Measurements from ENCODE around the gene CADM1.

Gene CADM1

DNA sequence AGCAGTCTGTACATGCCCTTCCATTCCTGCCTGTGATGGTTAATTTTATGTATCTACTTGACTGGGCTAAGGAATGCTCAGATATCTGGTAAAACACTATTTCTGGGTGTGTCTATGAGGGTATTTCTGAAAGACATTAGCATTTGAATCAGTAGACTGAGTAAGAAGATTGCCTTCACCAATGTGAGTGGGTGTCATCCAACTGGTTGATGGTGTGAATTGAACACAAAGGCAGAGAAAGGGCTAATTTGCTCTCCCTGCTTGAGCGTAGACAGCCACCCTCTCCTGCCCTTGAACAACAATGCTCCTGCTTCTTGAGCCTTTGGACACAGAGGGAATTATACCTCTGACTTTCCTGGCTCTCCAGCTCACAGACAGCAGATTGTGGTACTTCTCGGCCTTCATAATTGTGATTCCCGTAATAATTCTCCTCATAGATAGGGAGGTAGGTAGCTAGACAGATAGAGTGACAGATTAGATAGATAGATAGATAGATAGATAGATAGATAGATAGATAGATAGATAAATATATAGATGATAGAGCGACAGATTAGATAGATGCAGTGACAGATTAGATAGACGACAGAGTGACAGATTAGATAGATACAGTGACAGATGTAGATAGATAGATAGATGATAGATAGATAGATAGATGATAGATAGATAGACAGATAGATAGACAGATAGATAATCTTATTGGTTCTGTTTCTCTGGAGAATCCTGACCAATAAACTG, 370.6 kb downstream of the CADM1 start:
- no peak for DNase-seq

DNA sequence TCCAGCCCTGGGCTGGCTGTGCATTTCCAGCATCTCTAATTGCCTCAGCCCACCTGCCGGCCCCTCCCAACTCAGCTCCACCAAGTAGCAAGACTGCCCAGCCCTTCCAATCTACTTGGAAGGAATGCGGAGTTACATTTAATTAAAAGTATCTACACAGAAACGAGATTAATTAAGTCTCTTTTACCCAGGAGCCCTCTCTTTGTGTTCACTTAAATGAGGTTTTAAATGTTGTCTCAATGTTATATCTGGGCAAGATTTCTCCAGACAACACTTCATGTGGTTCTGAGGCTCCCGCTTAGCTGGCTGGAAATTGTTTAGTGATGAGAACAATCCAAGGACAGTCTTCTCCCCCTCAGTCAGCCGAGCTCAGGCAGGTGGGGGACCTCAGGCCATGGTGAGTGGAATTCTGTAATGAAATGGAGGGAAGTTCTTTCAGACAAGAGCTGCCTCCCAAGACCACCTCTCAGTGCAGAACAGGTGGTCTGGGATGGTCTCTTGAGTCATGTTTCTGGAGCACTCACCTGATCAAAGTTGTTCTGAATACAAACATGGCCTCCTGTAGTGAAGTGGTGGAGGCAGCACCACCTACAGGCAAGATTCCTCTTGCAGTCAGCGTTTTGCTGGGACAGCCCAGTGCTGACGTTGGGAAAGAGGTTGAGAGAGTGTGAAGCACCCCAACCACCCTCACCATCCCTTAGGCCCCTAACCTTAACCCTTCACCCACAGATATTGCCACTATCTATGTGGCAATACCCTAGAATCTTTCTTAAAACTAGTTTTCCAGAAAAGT, 371.6 kb downstream of the CADM1 start:
- DNase-seq = no peak

DNA sequence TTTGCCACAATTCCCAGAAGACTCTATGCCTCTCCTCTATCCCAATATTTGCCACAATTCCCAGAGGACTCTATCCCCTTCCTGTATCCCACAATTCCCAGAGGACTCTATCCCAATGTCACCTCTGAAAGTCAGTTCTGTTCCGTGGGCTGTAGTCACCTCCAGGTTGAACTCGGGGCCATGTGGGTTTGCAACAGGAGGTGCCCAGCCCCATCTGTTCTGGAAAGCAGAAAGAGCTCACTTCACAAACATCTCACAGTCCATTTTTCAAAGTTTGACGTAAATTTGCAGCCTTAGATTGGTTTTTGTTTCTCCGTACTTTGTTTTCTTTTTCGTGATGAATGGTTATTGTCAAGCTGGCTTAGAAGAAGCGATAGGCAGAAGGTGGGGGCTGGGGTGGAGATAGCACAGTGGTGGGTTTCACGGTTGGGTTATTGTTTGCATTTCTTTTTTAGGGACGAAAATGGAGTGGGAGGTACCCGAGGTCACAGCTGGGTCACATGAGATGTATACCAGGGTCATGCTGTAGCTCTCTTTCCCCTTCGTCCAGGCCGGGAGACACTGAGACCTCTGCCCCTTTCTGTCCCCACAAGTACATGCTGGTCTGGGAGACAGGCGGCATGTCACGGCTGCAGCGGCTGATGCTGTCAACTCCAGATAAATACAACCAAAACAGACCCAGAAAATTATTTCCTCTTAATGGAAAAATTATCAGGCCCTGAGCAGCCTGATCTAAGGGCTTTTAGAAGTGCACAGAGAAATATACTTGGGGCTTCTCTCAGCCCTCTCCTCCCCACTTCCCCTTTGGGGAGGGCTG, 374.5 kb downstream of the CADM1 start:
- DNase-seq = no peak

DNA sequence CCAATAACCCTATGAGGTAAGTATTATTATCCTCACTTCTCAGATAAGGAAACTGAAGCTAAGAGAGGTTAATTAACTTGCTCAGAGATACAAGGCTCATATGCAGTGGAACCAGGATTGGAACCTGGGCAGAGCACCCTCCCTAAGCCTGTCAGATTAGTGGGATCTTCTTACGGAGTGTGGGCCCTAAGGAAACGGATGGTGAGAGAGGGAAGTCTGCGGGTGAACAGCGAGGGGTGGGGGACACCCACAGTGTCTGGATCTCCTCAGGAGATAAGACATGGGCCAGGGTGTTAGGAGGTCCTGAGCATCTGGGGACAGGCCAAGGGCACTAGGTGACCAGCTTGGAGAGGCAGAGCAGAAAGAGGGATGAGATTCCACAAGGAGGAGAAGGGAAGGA, 376.0 kb downstream of the CADM1 start:
- no peak for DNase-seq

DNA sequence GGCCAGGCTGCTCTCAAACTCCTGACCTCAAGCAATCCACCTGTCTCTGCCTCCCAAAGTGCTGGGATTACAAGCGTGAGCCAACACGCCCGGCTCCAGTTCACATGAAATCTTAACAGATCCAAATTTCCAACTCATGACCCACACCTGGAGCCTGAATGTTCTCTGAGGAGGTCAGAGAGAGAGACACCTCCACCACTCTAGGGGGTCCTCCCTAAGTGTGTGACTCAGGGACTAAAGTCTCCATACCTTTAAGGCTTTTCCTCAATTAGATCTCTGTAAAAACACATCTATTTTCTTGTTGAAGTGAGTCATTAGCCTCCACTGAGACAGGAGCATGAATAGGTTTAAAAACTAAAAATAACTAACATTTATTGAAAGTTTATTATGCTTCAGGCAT, 376.4 kb downstream of the CADM1 start:
- no peak for DNase-seq

DNA sequence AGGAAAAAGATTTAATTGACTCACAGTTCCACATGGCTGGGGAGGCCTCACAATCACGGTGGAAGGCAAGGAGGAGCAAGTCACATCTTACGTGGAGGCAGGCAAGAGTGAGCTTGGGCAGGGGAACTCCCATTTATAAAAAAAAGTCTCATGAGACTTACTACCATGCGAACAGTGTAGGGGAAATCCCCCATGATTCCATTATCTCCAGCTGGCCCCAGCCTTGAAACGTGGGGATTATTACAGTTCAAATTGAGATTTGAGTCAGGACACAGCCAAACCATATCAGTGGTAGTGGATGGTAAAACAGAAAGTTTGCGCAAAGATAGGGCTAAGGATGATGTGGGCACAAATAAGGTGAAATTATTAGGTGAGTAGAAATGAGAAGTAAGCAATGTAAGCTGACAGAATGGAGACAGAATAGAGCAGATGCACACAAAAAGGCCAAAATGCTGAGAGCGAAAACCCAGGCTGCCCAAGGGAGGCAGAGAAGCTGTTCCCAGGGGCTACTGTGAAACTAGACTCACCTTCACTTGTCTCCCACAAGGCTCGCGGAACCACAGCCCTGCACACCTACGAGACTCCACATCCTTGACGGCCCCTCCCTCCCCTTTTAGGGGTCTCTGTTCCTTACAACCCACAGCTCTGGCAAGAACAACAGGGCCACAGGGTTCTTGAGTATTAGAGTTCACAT, 377.6 kb downstream of the CADM1 start:
- no peak for DNase-seq

DNA sequence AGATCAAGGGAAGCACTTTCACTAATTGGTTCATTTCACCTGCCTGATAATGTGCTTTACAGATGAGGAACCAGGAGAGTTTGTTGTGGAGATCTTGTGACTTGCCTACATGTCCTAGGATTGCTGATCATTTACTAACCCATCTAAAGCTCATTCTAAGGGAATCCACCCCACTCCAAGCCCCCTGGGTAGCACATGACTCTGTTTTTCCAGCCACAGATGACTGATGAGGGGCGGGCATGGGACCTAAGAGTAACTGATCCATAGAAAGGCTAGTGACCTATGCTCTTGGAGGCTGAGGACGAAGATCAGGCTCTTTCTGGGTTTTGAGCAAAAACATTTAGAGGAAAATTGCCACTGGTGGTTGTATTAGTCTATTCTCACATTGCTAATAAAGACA, 378.1 kb downstream of the CADM1 start:
- no peak for DNase-seq

DNA sequence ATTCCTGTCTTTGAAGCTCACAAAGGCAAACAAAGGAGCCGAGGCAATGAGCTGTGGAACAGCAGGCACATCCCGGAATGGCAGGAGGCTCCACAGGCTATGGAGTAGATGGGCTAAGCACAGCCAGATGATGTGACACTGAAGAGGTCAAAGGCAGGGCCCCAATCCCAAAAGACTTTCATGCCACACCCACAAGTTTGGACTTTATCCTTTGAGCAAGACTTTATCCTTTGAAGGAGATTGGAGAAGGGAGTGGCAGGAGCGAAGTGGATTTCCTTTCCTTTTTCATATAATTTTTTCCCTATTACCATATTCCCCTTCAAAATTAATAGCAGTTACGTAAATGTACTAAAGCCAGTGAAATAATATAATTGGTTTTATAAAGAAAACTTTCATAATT, 379.4 kb downstream of the CADM1 start:
- no peak for DNase-seq

DNA sequence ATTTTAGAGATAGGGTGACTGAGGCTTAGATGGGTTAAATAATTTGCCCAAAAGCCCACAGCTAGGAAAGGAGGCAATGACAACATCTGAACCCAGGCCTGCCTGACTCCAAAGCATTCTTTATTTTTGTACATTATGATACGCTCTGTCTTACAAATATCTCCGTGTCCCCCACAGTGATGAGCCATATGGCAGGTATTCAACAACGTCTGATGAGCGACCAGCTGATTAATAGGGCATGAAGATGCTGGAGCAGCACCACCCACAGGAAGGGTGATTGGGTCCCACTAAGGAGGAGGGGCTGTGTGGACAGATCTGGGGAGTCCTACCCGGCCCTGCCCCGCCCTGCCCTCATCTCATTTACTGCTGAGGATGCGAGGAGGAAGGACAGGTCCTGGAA, 380.6 kb downstream of the CADM1 start:
- no peak for DNase-seq

DNA sequence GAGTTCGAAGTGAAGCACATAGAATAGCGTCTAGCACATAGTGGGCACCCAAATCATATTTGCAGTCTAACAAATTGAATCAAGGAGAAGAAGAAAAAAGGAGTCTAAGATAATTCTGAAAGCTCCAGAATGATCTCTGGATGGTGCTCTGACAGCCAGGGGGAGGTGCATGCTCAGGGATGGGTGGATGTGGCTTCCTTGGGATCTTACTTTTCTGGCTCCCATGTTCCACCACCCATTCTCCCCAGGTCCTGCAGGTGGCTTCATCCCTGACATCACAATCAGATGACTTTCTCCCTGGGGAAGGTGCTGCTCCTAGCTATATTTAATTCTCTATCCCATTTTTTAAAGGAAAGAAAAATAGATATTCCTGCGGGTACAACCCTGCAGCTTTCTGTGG, 381.9 kb downstream of the CADM1 start:
- no peak for DNase-seq
